ENCODE results near the gene DLG5.

DNA sequence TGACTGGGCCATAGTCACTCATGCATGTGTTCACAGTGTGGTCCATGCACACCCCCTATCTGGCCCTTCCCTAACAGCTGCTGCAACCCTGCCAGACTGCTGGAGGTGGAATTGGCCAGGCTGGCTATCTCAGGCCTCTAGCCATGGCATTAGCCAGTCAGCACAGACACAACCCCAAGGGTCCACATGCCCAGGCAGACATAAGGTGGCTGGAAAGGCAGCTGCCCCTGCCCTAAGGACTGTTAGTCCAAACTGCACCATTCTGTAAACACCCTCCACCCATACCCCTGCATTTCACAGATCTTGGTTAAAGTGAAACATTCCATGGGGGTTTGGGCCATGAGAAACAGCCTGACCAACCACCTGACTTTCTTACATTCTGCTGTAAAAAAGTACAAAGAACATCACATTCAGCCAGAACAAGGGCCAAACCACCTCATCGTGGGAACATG lies 151.6 kb downstream of the DLG5 start:
- no peak for TF ChIP-seq POLR2A (IDR thresholded peaks at IDR 0.05)
- TF ChIP-seq, protein P1, sequence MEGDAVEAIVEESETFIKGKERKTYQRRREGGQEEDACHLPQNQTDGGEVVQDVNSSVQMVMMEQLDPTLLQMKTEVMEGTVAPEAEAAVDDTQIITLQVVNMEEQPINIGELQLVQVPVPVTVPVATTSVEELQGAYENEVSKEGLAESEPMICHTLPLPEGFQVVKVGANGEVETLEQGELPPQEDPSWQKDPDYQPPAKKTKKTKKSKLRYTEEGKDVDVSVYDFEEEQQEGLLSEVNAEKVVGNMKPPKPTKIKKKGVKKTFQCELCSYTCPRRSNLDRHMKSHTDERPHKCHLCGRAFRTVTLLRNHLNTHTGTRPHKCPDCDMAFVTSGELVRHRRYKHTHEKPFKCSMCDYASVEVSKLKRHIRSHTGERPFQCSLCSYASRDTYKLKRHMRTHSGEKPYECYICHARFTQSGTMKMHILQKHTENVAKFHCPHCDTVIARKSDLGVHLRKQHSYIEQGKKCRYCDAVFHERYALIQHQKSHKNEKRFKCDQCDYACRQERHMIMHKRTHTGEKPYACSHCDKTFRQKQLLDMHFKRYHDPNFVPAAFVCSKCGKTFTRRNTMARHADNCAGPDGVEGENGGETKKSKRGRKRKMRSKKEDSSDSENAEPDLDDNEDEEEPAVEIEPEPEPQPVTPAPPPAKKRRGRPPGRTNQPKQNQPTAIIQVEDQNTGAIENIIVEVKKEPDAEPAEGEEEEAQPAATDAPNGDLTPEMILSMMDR (IDR thresholded peaks at IDR 0.05), result no peak

All from heart left ventricle (tissue), 13 donors.